PC-3 (cell line): ENCODE results near the gene KIF5A.

Experiments used
- EZH2 ChIP-seq: fragments of 300-600 bp; sonication (generic); IDR thresholded peaks from one replicate; pipeline ENCODE4 v1.6.1; 2017; ENCODE audit warnings: antibody characterized with exemption, mild to moderate bottlenecking, low read length; ENCODE audit not compliant: unreplicated experiment
- EZH2phosphoT487 ChIP-seq: fragments of 300-600 bp; sonication (generic); IDR thresholded peaks from 2 replicates; pipeline ENCODE4 v1.6.1; 2018; ENCODE audit warnings: mild to moderate bottlenecking, antibody characterized with exemption, low read length, borderline replicate concordance
- TF ChIP-seq, protein P1 (sequence below): fragments of 300-600 bp; sonication (generic); conservative IDR thresholded peaks from 2 replicates; pipeline ENCODE4 v1.5.1; 2017; ENCODE audit warnings: antibody characterized with exemption, low read depth, mild to moderate bottlenecking, low read length

DNA sequence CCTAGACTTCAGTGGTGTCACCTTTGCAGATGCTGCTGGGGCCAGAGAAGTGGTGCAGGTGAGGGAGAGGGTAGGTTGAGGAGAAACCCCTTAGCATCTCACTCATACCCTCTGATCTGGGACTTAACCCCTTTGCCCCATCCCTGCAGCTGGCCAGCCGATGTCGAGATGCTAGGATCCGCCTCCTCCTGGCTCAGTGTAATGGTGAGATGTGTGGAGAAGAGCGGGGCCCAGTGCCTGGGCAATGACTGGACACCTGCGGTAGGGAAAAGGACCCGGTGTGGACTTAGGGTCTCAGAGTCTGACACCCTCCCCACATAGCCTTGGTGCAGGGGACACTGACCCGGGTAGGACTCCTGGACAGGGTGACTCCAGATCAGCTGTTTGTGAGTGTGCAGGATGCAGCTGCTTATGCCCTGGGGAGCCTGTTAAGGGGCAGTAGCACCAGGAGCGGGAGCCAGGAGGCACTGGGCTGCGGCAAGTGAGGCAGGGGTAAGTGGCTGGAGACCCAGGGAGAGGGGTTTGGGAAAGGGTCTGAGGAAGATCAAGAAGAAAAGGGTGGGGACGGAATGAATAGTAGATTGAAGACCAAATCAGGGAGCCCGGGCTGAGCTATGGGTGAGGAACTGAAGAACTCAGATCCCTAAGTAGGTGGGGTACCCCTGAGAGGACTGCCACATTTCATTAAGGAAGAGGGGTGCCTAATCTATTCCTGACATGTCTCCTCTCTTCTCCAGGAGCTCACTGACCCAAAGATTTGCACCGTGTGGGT lies 75.6 kb downstream of the KIF5A start:
- TF ChIP-seq, protein P1, sequence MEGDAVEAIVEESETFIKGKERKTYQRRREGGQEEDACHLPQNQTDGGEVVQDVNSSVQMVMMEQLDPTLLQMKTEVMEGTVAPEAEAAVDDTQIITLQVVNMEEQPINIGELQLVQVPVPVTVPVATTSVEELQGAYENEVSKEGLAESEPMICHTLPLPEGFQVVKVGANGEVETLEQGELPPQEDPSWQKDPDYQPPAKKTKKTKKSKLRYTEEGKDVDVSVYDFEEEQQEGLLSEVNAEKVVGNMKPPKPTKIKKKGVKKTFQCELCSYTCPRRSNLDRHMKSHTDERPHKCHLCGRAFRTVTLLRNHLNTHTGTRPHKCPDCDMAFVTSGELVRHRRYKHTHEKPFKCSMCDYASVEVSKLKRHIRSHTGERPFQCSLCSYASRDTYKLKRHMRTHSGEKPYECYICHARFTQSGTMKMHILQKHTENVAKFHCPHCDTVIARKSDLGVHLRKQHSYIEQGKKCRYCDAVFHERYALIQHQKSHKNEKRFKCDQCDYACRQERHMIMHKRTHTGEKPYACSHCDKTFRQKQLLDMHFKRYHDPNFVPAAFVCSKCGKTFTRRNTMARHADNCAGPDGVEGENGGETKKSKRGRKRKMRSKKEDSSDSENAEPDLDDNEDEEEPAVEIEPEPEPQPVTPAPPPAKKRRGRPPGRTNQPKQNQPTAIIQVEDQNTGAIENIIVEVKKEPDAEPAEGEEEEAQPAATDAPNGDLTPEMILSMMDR, result no peak
- TF ChIP-seq EZH2phosphoT487, result no peak
- no peak for TF ChIP-seq EZH2
